Measurements from ENCODE around the gene FDX2.
A peak's percentile ranks its signal among the peaks of the same experiment; 100 is the strongest.

FDX2 gene

GRCh38 chr19:10332965-10333757 lies 17.3 kb upstream of the FDX2 start, which contains the start of gene RAVER1:
TSS of gene RAVER1 (minus strand) at chr19:10333529. CDS start at chr19:10333507, 22 bp downstream.
- peak; percentile 98 for DNase-seq (ENCODE audit: low spot score)

GRCh38 chr19:10332158-10332964 lies 16.5 kb upstream of the FDX2 start:
- no peak for DNase-seq (ENCODE audit: low spot score)

GRCh38 chr19:10329555-10329954 lies 13.7 kb upstream of the FDX2 start:
- DNase-seq (ENCODE audit: low spot score), result no peak

- no peak for DNase-seq (ENCODE audit: low spot score)
Observed at GRCh38 chr19:10328558-10329429, 13.0 kb upstream of the FDX2 start.

GRCh38 chr19:10327793-10328192 lies 12.0 kb upstream of the FDX2 start:
- DNase-seq (ENCODE audit: low spot score), result no peak

GRCh38 chr19:10325732-10326131 lies 9.9 kb upstream of the FDX2 start:
- DNase-seq (ENCODE audit: low spot score), result no peak

GRCh38 chr19:10321874-10322835 lies 6.3 kb upstream of the FDX2 start:
- DNase-seq (ENCODE audit: low spot score), result no peak

GRCh38 chr19:10321417-10321797 lies 5.6 kb upstream of the FDX2 start:
- no peak for DNase-seq (ENCODE audit: low spot score)

- DNase-seq (ENCODE audit: low spot score), result no peak
Observed at GRCh38 chr19:10320602-10321416, 5.0 kb upstream of the FDX2 start.

GRCh38 chr19:10318807-10319682 lies 3.2 kb upstream of the FDX2 start:
- no peak for DNase-seq (ENCODE audit: low spot score)

GRCh38 chr19:10317857-10318462 lies 2.1 kb upstream of the FDX2 start:
- no peak for DNase-seq (ENCODE audit: low spot score)

- DNase-seq (ENCODE audit: low spot score), result no peak
Observed at GRCh38 chr19:10317045-10317856, 1.4 kb upstream of the FDX2 start.

- DNase-seq (ENCODE audit: low spot score), result no peak
Observed at GRCh38 chr19:10316229-10317044, 622 bp upstream of the FDX2 start.

- DNase-seq (ENCODE audit: low spot score), result no peak
Observed at GRCh38 chr19:10309423-10309822, 6.4 kb downstream of the FDX2 start, which contains the start of gene ZGLP1. TSS of gene ZGLP1 (minus strand) at chr19:10309815.

- DNase-seq (ENCODE audit: low spot score), result no peak
Observed at GRCh38 chr19:10306327-10306726, 9.5 kb downstream of the FDX2 start.

- DNase-seq (ENCODE audit: low spot score), result no peak
Observed at GRCh38 chr19:10305139-10305806, 10.5 kb downstream of the FDX2 start.

Data from CD4-positive, alpha-beta T cell treated with Interleukin-2 at 100 ng/mL for 4 hours (primary cell).